ENCODE results near the gene SYT9. TPM values are rescaled to one million over a fixed set of nuclear protein-coding genes. Genes with fewer than 3 reads are reported as not detected.

Gene SYT9
- total and polyA plus RNA-seq, 8 donors, result 0.10 to 0.89 (median 0.31) TPM; not detected in 3

DNA sequence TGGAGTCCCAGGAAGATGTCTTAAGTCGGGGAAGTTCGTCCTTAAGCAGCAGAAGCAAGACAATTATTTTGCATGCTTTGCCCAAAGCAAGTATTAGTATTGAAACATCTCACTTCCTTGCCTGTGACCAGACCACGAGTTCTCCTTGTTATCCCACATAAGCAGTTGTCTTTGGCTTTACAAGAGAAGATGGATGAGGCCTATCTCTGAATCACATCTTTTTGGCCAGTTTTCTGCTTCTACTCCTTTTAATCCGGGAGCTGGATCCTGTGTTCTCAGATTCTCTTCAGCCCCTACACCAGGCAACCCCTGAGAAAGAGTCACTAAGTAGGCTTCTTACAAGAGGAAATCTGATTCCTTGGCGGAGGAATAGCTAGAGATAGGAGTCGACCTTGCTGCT lies 2.1 kb downstream of the SYT9 start:
- H3K9me3 ChIP-seq, result no peaks in the 10 kb centered on the region
- intact Hi-C loops (cut with DNase I; ENCODE audit: low total_unique reads), result no loop called here
- 50 to 63% (median 56%) methylated on average over 6 of the region's 6 CpGs for WGBS, 5 donors
- DNase-seq, result no peak
- H3K4me1 ChIP-seq, result peaks cover 9 to 21% (median 18%) of the 10 kb centered on the region in 4 donors
- H3K36me3 ChIP-seq, result no peaks in the 10 kb centered on the region
- TF ChIP-seq EP300 (IDR thresholded peaks at IDR 0.05) (no peak), POLR2A (IDR thresholded peaks at IDR 0.05) (no peak), POLR2AphosphoS5 (IDR thresholded peaks at IDR 0.05) (no peak)
- TF ChIP-seq, protein P1, sequence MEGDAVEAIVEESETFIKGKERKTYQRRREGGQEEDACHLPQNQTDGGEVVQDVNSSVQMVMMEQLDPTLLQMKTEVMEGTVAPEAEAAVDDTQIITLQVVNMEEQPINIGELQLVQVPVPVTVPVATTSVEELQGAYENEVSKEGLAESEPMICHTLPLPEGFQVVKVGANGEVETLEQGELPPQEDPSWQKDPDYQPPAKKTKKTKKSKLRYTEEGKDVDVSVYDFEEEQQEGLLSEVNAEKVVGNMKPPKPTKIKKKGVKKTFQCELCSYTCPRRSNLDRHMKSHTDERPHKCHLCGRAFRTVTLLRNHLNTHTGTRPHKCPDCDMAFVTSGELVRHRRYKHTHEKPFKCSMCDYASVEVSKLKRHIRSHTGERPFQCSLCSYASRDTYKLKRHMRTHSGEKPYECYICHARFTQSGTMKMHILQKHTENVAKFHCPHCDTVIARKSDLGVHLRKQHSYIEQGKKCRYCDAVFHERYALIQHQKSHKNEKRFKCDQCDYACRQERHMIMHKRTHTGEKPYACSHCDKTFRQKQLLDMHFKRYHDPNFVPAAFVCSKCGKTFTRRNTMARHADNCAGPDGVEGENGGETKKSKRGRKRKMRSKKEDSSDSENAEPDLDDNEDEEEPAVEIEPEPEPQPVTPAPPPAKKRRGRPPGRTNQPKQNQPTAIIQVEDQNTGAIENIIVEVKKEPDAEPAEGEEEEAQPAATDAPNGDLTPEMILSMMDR (IDR thresholded peaks at IDR 0.05), result no peak
- H3K4me3 ChIP-seq, result no peak overlapping the region
- H3K27ac ChIP-seq, result no peak overlapping the region
- H3K27me3 ChIP-seq, result peaks cover 4 to 44% (median 20%) of the 10 kb centered on the region in 3 donors

DNA sequence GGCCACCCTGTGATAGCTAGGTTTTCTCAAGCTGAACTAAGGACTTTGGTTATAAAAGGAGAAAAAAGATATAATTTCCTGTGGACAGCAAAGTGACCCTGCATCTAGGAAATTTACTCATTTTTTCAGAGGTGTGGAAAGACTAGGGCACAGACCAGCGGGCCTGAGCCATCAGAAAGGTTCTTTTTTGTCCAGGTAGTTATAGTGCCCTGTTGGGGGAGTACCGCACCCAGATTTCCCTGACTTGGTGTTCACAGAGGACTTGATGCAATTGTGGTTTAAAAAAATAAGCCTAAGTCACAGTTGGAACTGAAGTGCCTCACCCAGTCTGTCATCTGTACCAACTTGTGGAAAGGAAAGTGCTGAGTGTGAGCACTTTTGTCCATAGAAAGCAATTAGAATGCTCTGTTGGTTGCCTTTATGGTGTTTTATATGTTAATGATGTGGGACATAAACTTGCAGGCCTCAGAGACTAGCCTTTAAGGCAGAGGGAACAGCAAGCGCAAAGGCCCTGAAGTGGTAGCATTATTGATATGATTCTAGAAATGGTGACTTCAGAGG lies 3.1 kb downstream of the SYT9 start:
- WGBS, 5 donors, result 59 to 94% (median 67%) methylated on average over 3 of the region's 3 CpGs
- TF ChIP-seq EP300 (IDR thresholded peaks at IDR 0.05) (no peak), POLR2A (IDR thresholded peaks at IDR 0.05) (no peak)
- Histone ChIP-seq H3K27me3 (peaks cover 4 to 44% (median 20%) of the 10 kb centered on the region in 3 donors), H3K27ac (no peak overlapping the region), H3K4me1 (peaks cover 9 to 21% (median 18%) of the 10 kb centered on the region in 4 donors), H3K4me3 (no peak overlapping the region), H3K9me3 (no peaks in the 10 kb centered on the region), H3K36me3 (no peaks in the 10 kb centered on the region)
- DNase-seq, result no peak
- intact Hi-C loops (cut with DNase I; ENCODE audit: low total_unique reads), result no loop called here

DNA sequence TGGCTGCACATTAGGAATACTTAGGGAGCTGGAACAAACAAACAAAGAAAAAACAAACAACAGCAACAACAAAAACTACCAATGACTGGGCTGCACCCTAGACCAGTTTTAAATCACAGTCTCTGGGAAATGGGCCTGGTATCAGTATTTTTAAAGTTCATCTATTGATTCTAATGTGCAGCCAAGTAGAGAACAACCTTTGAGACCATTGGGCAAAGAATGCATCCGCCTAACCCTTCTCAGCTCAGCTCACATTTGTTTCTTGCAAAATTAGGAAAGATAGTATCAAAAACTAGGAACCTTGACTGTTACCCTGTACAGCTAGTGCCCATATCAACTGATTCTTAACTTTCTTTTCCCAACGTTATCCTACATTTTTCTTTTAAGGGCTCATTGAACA lies 5.2 kb downstream of the SYT9 start:
- H3K9me3 ChIP-seq, result no peaks in the 10 kb centered on the region
- intact Hi-C loops (cut with DNase I; ENCODE audit: low total_unique reads), result no loop called here
- no peak overlapping the region for H3K4me3 ChIP-seq
- DNase-seq, result no peak
- H3K4me1 ChIP-seq, result peaks cover 9 to 13% (median 10%) of the 10 kb centered on the region in 4 donors
- H3K36me3 ChIP-seq, result no peaks in the 10 kb centered on the region
- TF ChIP-seq, protein P1 (IDR thresholded peaks at IDR 0.05), result no peak
- TF ChIP-seq POLR2A (IDR thresholded peaks at IDR 0.05) (no peak), POLR2AphosphoS5 (IDR thresholded peaks at IDR 0.05) (no peak), EP300 (IDR thresholded peaks at IDR 0.05) (no peak)
- H3K27ac ChIP-seq, result no peak overlapping the region
- 17 to 53% (median 18%) methylated on average over 2 of the region's 2 CpGs for WGBS, 5 donors
- peaks cover 4 to 28% (median 11%) of the 10 kb centered on the region in 3 donors for H3K27me3 ChIP-seq

DNA sequence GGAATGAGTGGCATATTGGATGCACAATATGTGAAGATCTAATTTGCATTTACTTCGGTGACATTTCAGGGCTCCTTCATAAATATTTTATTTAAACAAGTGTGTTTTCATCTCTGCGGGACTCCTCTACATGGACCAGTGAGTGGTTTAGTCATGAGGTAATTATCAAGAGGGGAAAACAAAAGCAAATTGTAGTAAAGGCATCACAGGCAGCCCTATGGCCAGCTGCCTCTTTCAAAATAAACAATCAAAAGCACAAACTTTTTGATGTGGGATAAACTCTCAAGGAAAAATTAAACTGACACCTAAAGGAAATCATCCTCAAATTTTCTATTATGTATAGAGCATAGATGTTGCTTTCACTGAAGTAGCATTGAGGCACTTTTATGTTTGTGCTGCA lies 6.0 kb downstream of the SYT9 start:
- H3K27ac ChIP-seq, result no peak overlapping the region
- no peaks in the 10 kb centered on the region for H3K36me3 ChIP-seq
- H3K27me3 ChIP-seq, result peaks cover 0 to 20% (median 4%) of the 10 kb centered on the region in 3 donors
- TF ChIP-seq, protein P1 (IDR thresholded peaks at IDR 0.05), result no peak
- TF ChIP-seq EP300 (IDR thresholded peaks at IDR 0.05) (no peak), POLR2A (IDR thresholded peaks at IDR 0.05) (no peak), POLR2AphosphoS5 (IDR thresholded peaks at IDR 0.05) (no peak)
- WGBS, 5 donors, result 69 to 75% (median 71%) methylated on average over 2 of the region's 2 CpGs
- H3K9me3 ChIP-seq, result no peaks in the 10 kb centered on the region
- no peak overlapping the region for H3K4me3 ChIP-seq
- peaks cover 1 to 5% (median 2%) of the 10 kb centered on the region in 4 donors for H3K4me1 ChIP-seq
- DNase-seq, result no peak
- intact Hi-C loops (cut with DNase I; ENCODE audit: low total_unique reads), result no loop called here

DNA sequence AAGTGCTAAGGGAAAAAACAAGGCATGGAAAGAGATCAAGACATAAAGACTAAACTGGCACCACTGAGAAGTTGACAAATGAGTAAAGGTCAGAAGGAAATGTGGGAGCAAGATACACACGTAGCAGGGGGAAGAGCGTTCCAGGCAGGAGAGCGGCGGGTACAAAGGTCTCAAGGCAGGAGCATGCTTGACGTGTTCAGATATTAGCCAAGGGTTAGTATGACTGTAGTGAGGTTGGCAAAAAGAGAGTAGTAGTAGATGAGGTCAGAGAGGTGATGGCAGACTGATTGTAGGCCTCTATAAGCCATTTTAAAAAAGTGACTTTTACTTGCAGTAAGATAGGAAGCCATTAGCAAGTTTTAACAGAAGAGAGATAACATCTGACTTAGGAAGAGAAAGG lies 9.9 kb downstream of the SYT9 start:
- Histone ChIP-seq H3K4me1 (no peaks in the 10 kb centered on the region), H3K4me3 (no peak overlapping the region), H3K27me3 (no peaks in the 10 kb centered on the region), H3K9me3 (no peaks in the 10 kb centered on the region), H3K27ac (no peak overlapping the region), H3K36me3 (no peaks in the 10 kb centered on the region)
- intact Hi-C loops (cut with DNase I; ENCODE audit: low total_unique reads), result no loop called here
- 48 to 59% (median 57%) methylated on average over 5 of the region's 5 CpGs for WGBS, 5 donors
- no peak for DNase-seq
- TF ChIP-seq EP300 (IDR thresholded peaks at IDR 0.05), result no peak
- TF ChIP-seq, protein P1 (IDR thresholded peaks at IDR 0.05), result no peak
- no peak for TF ChIP-seq POLR2AphosphoS5 (IDR thresholded peaks at IDR 0.05)
- TF ChIP-seq POLR2A (IDR thresholded peaks at IDR 0.05), result no peak

Measured in stomach (tissue), 9 donors.